Mesenteric fat pad (tissue), 1 donor: ENCODE measurements around the gene ADGRD2. TPM values are rescaled to one million over a fixed set of nuclear protein-coding genes. Genes with fewer than 3 reads are reported as not detected.

Experiments
- DNase-seq: peaks from one replicate; pipeline ENCODE4 v3.0.0-alpha.2; 2020; ENCODE audit warnings: low spot score
- total RNA-seq: library from RNA; stranded (reverse); fragmentation: NEBNext Ultra II Directional; extraction: Animal tissue kit (Norgen Biotek cat#: 25700); gene quantifications from one replicate; pipeline ENCODE4 v1.2.1, GENCODE V29; 2021
- donor health status: DM: yes; HTN: yes; CAD: no.

ADGRD2 gene
- total RNA-seq, 1 donor from 2014 or later = not detected

DNA sequence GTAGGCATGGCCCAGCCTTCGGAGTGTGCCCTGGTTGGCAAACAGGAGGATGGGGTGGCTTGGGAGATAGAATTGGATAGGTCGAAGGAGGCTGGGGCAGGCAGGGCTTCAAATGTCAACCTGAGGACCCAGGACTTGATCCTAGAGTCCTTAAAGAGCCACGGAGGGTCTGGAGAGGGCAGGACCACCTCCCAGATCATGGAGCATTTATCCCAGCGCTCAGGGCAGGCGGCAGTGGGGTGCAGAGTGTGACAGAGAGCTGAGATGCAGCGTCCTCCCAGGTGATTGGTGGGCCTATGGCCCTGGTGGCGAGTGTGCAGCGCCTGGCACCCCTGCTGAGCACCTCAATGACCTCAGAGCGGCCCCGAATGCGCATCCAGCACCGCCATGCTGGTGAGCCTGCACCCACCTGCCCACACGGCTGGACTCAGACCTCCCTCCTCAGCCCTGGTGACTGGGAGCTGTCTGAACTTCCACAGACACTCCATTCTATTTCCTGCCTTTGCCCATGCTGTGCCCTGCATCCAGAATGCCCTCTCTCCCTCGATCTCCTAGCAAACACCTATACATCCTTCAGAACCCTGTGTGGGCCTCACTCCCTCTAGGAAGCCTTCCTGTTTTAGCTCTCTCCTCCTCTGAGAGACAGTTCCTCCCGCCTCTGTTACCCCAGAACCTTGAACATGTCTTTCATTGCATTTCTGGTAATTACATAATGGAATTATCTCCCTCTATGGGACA, 6.3 kb downstream of the ADGRD2 start:
- DNase-seq = no peak

DNA sequence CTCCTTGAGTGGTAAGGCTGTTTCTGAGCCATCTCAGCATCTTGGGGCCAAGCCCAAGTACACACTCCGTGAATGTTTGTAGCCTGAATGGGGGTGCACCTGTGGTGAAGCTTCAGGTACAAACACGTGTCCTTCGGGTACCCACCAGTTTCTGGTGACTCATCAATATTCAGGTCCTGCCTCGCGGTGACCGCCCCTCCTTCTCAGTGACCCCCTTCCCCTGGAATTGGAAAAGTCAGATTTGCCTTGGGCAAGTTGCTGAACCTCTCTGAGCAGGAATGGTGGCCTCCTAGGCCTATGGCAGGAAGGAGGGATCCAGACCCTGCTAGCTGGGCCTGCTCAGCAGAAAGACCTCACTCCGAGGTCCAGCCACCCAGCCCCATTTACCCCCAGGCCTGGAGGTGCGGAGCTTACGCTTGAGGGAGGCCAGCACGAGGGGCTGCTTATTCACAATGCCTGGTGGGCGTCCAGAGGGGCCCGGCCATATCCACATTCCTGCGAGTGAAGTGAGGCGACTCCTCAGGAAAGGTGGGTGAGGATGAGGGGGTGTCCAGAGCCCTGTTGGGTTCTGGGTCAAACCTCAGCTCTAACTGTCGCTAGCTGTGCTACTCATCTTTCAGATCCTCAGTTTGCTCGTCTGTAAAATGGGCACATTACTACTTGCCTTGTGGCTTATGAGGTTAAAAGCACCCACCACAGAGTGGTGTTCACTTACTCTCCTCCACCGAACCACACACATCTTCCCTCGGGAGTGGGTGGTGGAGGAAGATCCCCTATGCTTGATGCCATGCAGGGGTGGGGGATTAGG, 7.0 kb downstream of the ADGRD2 start:
- DNase-seq = no peak

DNA sequence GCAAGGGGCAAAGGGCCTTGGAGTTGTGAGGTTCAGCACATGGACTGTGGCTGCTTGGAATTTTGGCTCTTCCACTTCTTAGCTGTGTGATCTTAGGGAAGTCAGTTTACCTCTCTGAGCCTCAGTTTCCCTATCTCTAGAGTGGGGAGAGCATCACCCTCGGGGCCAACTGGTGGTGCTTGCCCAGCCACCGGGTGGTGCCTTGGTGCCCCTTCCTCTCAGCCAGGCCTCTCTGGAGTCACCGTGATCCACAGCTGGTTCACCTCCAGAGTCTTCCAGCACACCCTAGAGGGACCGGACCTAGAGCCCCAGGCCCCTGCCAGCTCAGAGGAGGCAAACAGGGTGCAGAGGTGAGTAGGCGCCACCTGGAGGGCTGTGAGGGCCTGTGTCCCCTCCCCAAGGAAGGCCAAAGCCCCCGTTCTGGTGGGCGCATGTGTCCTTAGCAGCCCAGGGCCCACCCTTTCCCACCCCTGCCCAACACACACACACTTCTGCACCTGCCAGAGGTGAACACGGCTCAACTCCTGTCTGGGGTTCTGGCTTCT, 7.7 kb downstream of the ADGRD2 start:
- no peak for DNase-seq

DNA sequence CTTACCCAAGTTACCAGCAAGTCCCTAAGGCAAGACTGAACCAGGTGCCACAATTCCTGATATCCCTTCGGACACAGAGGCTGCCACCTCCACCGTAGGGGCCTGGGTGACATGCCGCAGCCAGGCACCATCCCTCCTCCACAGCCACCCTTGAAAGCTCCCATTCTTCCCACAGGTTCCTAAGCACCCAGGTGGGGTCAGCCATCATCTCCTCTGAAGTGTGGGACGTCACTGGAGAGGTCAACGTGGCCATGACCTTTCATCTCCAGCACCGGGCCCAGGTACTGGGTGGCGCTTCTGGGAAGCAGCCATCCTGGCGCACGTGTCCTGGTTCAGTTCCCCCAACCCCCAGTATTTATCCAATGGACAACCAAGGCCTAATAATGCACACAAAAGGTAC, 8.2 kb downstream of the ADGRD2 start:
- no peak for DNase-seq

DNA sequence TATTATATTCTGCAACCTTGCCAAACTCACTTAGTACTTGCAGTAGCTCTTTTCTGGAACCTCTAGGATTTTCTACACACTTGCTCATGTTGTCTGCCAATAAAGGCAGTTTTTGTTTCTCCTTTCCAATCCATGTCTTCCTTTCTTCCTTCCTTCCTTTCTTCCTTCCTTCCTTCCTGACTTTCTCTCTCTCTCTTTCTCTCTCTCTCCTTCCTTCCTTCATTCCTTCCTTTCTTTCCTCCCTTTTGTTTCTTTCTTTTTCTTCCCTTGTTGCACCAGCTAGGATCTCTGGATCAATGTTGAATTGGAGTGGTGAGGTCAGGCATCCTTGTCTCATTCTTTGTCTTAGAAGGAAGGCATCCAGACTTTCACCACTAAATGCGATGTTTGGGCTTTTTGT, 12.5 kb downstream of the ADGRD2 start:
- no peak for DNase-seq

DNA sequence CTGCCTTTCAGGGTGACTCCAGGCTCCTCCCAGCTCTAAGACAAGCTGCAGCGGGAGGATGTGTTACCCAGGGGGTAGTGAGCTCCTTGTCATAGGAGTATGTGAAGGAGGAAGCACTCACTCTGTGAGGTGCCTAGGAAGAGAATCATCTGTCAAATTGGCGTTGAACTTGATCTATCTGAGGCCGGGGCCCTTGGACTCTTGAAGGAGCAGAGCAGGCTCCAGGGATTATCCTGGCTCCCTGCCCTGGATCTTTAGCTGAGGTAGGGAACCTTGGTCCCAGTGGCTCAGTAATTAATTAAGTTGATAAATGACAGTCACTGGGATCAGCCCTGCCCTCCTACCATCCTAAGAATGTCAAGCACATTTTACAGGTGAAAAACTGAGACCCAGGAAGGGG, 15.5 kb downstream of the ADGRD2 start:
- no peak for DNase-seq

DNA sequence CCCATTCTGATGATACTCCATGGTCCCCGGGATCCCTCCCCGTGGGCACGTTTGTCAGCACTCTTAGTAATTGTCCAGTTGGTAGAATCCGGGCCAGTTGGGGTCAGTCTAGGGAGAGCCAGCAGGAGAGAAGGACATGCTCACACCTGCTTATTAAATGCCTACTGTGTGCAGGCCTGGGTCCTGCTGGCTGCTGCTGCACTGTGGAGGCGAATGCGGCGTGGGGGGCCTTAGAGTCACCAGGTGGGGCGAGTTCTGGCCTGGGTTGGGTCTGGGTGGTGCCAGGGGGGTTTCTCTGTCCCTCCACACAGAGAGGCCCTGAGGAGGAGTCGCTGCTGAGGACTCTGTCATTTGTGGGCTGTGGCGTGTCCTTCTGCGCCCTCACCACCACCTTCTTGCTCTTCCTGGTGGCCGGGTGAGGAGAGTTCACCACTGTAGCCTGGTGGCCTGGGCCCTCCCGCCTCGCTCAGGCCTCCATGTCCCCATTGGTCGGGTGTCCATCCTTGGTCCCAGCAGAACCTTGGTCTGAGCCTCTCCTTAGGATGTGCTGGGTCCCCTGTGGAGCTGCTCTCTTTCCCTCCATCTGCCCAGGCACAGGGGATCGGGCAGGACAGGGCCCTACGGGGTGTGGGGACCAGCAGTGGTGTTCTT, 17.3 kb downstream of the ADGRD2 start:
- DNase-seq = no peak

DNA sequence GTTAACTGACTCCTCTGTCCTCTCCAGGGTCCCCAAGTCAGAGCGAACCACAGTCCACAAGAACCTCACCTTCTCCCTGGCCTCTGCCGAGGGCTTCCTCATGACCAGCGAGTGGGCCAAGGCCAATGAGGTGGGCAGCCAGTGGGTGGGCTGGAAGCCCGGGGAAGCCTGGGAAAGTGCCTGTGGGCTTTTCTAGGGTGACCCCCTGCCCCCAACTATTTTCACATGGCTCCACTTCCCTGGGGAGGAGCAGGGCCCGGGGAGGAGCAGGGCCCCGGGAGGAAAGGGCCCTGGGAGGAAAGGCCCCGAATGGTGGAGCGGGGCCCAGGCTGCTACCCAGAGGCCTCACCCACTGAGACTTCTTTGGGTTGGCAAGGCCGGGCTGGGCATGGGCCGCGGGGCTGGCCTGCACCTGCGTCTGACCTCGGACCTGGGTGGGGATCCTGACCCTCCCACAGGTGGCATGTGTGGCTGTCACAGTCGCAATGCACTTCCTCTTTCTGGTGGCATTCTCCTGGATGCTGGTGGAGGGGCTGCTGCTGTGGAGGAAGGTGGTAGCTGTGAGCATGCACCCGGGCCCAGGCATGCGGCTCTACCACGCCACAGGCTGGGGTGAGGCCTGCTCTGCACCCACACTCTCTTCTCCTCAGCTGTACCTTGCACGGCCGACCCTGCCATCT, 17.9 kb downstream of the ADGRD2 start:
- DNase-seq = no peak

DNA sequence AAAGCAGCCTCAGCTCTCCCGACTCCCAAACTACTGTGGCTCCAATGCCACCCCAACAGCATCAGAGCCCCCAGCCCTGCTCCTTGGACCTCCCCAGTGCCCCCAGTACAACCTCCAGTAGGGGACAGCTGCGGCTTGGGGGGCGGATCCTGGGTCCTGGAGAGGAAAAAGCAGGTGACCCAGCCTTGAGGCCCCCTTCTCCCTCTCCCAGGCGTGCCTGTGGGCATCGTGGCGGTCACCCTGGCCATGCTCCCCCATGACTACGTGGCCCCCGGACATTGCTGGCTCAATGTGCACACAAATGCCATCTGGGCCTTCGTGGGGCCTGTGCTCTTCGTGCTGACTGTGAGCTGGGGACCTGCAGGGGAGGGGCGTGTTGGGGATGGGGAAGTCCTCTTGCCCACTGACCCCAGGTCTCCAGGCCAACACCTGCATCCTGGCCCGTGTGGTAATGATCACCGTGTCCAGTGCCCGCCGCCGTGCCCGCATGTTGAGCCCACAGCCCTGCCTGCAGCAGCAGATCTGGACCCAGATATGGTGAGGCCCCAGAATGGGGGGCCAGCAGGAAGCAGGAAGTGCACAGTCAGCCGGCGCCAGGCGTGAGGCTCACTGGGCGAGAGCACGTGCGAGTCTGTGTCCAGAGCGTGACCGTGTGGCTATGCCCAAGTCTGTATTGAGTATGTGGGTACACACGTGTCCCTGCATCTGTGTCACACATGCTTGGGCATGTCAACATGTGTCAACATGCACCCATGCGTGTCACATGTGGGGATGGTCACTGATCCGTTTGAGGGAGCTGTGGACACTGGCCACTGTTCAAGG, 19.0 kb downstream of the ADGRD2 start:
- no peak for DNase-seq

DNA sequence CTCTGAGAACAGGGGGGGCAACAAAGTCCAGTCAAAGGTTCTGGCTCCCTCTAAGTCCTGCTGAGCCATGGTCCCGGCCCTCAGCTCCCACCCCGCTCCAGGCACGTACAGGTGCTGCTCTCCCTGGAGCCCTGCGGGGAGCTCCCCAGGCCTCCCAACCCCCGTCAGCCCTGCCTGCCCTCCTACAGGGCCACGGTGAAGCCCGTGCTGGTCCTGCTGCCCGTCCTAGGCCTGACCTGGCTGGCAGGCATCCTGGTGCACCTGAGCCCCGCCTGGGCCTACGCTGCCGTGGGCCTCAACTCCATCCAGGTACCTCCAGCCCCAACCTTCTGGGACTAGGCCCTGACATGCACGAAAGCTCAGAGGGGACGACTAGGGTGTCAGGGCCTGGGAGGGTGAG, 20.1 kb downstream of the ADGRD2 start:
- DNase-seq = no peak

DNA sequence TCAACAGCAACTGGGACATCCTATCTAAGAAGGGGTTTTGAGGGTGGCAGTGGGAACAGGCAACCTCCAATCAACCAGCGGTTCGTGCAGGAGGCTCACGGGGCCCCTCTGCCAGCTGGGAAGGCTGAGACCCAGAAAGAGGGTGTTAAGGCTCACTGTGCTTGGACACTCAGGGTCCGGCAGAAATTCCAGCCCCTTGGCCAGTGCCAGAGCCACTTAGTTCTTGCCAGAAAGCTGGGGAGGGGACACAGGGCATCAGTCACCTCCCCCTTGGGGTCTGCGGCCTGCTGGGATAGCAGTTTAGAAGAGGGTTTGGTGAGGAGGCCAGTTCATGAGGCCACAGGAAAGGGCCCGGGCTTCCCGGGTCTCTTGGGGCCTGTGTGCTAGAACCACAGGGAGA, 20.5 kb downstream of the ADGRD2 start:
- no peak for DNase-seq

DNA sequence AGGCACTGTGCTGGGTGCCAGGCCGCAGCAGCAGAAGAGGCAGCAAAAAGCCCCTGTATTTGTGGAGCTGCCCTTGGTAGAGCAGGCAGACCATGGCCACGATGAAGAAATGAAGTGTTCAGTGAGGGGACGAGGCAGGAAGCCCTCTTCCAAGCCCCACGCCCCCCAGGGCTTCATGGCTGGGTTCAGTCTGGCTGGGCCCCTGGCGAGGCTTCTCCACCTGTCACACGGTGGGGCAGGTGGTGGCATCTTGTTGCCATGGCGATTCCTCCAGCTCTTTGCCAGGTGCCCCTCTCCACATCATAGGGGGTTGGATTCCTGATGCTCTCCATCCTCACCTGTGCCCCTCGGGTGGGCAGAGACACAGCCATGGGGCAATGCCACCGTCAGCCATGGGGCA, 21.5 kb downstream of the ADGRD2 start:
- no peak for DNase-seq

DNA sequence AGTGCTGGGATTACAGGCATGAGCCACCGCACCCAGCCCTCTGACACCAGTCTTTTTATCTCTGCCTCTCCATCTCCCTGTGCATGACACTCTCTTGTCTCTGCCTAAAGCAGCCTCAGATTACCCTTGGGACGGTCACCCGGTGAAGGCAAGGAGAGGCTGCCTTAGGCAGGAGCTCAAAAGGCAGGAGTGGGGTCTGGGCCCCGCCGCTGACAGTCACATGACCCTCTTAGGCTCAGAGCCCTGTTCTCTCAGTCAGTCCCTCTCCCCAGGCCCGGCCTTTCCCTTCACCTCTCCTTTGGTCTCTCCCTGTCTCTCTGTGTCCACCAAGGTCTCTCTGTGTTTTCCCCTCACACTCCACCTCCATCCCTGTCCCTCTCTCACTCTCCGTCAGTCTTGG, 22.5 kb downstream of the ADGRD2 start:
- no peak for DNase-seq

DNA sequence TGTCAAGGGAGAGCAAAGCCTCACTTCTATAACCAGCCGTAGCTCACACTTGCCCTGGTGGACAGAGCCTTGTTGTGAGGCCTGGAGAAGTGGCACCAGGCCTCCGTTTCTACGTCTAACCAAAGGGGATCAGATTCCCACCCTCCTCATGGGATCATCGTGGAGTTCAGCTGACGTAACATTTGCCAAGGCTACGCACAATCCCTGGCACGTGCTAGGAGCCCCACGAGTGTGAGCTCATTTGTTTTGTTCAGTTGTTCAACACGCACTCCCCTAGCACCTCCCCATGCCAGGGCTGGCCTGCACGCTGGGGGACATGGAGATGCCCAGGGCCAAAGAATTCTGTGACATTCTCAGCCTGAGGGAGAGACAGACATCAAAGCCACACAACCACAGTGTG, 23.1 kb downstream of the ADGRD2 start:
- DNase-seq = no peak

DNA sequence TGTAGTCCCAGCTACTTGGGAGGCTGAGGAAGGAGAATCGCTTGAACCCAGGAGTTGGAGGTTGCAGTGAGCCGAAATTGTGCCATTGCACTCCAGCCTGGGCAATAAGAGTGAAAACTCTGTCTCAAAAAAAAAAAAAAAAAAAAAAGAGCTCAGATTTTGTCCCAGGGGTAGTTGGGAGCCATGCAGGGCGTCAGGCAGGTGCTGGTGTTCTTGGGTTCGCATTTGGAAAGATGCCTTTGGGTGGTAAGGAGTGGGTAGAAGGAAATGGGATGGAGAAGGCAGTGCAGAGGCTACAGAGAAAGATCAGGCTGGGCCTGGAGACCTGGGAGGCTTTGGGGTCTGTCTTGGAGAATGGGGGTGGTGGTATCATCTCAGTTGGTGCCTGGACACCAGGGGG, 23.9 kb downstream of the ADGRD2 start:
- no peak for DNase-seq

DNA sequence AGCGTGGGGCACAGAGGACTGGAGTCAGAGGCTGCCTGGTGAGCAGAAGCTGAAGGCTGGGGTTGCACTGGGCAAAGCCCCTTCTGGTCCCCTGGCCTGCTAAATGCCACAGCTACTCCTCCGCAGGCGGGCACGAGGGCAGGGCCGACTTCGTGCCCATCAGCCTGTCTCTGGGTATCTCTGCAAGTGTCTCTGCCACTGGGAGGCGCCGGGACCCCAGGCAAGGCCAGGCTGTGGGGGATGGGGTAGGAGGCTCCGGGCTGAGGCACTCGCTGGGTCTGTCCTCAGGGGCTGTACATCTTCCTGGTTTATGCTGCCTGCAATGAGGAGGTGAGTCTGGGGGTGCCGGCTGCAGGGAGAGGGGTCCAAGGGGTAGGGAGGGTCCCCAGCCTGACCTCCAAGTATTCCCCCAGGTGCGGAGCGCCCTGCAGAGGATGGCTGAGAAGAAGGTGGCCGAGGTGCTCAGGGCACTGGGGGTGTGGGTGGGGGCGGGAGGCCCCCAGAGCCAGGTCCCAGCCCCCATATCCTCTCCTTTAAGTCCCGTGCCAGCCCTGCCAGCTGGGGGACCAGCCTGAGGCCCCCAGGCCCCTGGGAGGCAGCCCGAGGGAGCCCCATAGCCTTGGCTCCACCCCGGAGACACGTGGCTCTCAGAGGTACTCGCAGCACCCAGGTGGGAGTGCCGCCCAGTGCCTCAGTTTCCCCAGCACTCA, 25.1 kb downstream of the ADGRD2 start:
- no peak for DNase-seq

DNA sequence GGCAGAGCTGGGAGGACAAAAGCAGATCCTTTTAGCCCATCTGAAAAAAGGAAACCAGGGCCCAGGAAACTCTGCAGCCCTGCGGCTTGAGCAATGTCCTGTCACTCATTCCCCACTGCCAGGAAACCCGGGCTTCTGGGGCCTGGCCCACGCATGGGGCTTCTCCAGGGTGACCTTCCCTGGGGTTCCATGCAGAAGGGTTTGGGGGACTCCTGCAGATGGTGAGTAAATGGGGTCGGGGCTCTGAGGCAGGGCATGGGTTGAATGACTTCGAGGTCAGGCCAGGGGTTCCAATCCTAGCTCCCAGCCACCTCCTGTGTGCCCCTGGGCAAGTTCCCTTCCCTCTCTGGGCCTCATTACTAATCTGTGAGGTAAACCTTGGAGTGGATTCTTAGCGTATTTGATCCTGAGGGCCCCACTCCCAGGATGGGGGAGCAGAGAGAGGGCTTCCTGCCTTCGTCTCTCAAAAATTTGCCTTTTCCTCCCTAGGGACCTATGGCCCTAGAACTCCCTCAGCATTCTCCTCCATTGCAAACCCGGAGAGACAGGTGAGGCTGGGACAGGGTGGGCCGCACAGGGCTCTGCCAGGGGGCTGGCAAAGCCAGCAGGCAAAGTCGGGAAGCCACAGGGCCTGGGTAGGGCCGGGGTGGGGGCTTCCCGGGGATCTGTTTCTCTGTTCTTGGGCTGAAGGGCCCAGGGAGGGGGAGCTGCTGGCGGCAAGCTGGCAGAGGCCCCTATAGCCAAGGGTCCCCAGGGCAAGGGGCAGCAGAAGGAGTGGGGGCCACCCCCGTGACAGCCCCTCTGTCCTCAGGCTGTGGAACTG, 25.8 kb downstream of the ADGRD2 start:
- no peak for DNase-seq

DNA sequence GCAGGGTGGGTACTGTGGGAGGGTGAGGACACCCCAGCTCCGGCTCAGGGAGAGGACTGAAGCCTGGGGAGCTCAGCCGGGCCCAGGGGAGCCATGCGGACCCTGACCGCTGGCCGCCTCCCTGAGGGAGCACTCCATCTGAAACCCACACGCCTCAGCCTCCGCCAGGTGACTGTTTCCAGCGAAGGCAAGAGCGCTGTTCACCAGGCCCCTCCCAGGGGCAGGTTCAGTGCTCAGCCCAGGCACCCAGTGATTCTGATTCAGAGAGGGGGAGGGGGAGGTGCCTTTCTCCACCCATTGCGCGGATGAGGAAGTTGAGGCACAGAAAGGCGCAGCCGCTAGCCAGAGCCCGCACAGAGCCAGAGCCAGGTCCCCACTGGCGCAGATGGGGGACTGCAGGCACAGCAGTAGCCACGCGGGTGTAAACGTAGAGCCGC, 27.0 kb downstream of the ADGRD2 start:
- no peak for DNase-seq
